Endothelial cell of umbilical vein (primary cell): Measurements from ENCODE around the gene SDK2. TPM values are rescaled to one million over a fixed set of nuclear protein-coding genes. Genes with fewer than 3 reads are reported as not detected.

Source experiments
- BruUV-seq: library from RNA; stranded (reverse); fragments of 400-500 nt; replicated peaks from 2 replicates; lab custom pipeline; 2021; lab: Mats Ljungman, UMichigan
- CTCF ChIA-PET: fragments of 300-600, 350-600 bp; sonication (Branson Sonifier 250); formaldehyde crosslinking; loops from one replicate; lab custom pipeline; 2021; ENCODE audit warnings: antibody characterized with exemption, inconsistent platforms; lab: Charles Lee
- POLR2A ChIA-PET: fragments of 300-600, 350-600 bp; sonication (Branson Sonifier 250); formaldehyde crosslinking; loops from one replicate; lab custom pipeline; 2021; ENCODE audit warnings: antibody characterized with exemption, inconsistent platforms; lab: Charles Lee
- DNase-seq: peaks from one replicate; pipeline ENCODE4 v3.0.0-alpha.2; 2011; ENCODE audit warnings: low read depth, low spot score
- FAIRE-seq: peaks from 2 replicates; lab custom pipeline; 2011; peaks lifted over from hg19 to GRCh38; lab: Jason Lieb, UNC
- H2AFZ ChIP-seq: 2 replicates; pipeline ENCODE4 v1.6.0; 2012; ENCODE audit warnings: low read depth, low read length, control low read depth, inconsistent platforms
- H3K27ac ChIP-seq: 2 replicates; pipeline ENCODE4 v1.5.1; 2011; ENCODE audit warnings: low read depth, mild to moderate bottlenecking, control low read depth, low read length, moderate library complexity; ENCODE audit not compliant: insufficient read depth
- H3K27me3 ChIP-seq, 2 experiments: 2 replicates each; pipeline versions ENCODE4 v1.6.0 to v1.6.1; 2011; ENCODE audit warnings: low read length in 2 of 2, mixed read lengths in 1 of 2; ENCODE audit not compliant: control insufficient read depth in 2 of 2, insufficient read depth in 2 of 2
- H3K36me3 ChIP-seq, 2 experiments: 2 replicates in 1 of 2; 3 replicates in 1 of 2; pipeline ENCODE4 v1.5.1; 2011; ENCODE audit warnings: low read length in 2 of 2, mild to moderate bottlenecking in 1 of 2, moderate library complexity in 1 of 2; ENCODE audit not compliant: control insufficient read depth in 2 of 2, insufficient read depth in 2 of 2; ENCODE audit errors: extremely low read depth in 1 of 2
- H3K4me1 ChIP-seq: 3 replicates; pipeline ENCODE4 v1.5.1; 2011; ENCODE audit warnings: mild to moderate bottlenecking, low read length; ENCODE audit not compliant: control insufficient read depth, insufficient read depth; ENCODE audit errors: extremely low read depth
- H3K4me2 ChIP-seq: 2 replicates; pipeline ENCODE4 v1.6.1; 2011; ENCODE audit warnings: low read length, control low read depth, mixed read lengths; ENCODE audit not compliant: insufficient read depth
- H3K4me3 ChIP-seq, 3 experiments: fragments of 200-600 bp in 1 of 3; sonication (generic), shearing (Covaris generic) in 1 of 3; replicated peaks in 1 of 3; 2 replicates each; pipeline ENCODE4 v1.5.1; 2011 to 2016; ENCODE audit warnings: control low read depth in 3 of 3, low read length in 3 of 3, mild to moderate bottlenecking in 2 of 3, inconsistent platforms in 1 of 3, low read depth in 1 of 3, moderate library complexity in 1 of 3; ENCODE audit not compliant: insufficient read depth in 1 of 3
- H3K79me2 ChIP-seq: 2 replicates; pipeline ENCODE4 v1.6.0; 2012; ENCODE audit warnings: low read length, inconsistent platforms; ENCODE audit not compliant: control insufficient read depth, insufficient read depth
- H3K9ac ChIP-seq: replicated peaks from 2 replicates; pipeline ENCODE3; 2011; ENCODE audit warnings: low read length, control low read depth; ENCODE audit not compliant: insufficient read depth; ENCODE audit errors: extremely low read depth
- H3K9me1 ChIP-seq: replicated peaks from 3 replicates; pipeline ENCODE4 v1.6.0; 2011; ENCODE audit warnings: mild to moderate bottlenecking, low read length; ENCODE audit not compliant: control insufficient read depth, insufficient read depth; ENCODE audit errors: extremely low read depth
- H3K9me3 ChIP-seq: replicated peaks from 2 replicates; pipeline ENCODE4 v1.5.1; 2012; ENCODE audit warnings: low read length, inconsistent platforms; ENCODE audit not compliant: control insufficient read depth, insufficient read depth
- H4K20me1 ChIP-seq: replicated peaks from 2 replicates; pipeline ENCODE3; 2011; ENCODE audit warnings: mild to moderate bottlenecking, low read length; ENCODE audit not compliant: control insufficient read depth, insufficient read depth; ENCODE audit errors: extremely low read depth
- EZH2 ChIP-seq: IDR thresholded peaks from 2 replicates; pipeline ENCODE4 v1.6.1; 2012; ENCODE audit warnings: borderline replicate concordance, low read depth, mild to moderate bottlenecking, moderate library complexity, low read length, inconsistent platforms; ENCODE audit not compliant: severe bottlenecking
- FOS ChIP-seq: IDR thresholded peaks from 2 replicates; pipeline ENCODE4 v1.6.1; 2011; ENCODE audit warnings: mild to moderate bottlenecking, low read length, moderate library complexity, borderline replicate concordance; ENCODE audit not compliant: insufficient read depth
- GATA2 ChIP-seq: IDR thresholded peaks from 2 replicates; pipeline ENCODE4 v1.7.0; 2011; ENCODE audit warnings: low read depth, mild to moderate bottlenecking, moderate library complexity, mixed read lengths, low read length; ENCODE audit not compliant: insufficient read length, insufficient read depth
- JUN ChIP-seq: IDR thresholded peaks from 2 replicates; pipeline ENCODE4 v1.6.1; 2011; ENCODE audit warnings: borderline replicate concordance, low read depth; ENCODE audit not compliant: insufficient read length, insufficient read depth
- MYC ChIP-seq: IDR thresholded peaks from one replicate; pipeline ENCODE4 v1.6.1; 2011; ENCODE audit warnings: mild to moderate bottlenecking, low read depth, low read length
- POLR2A ChIP-seq: IDR thresholded peaks from 2 replicates; pipeline ENCODE4 v1.6.1; 2012; ENCODE audit warnings: low read depth, mild to moderate bottlenecking, control low read depth, low read length
- POLR2AphosphoS5 ChIP-seq: IDR thresholded peaks from 2 replicates; pipeline ENCODE4 v1.6.1; 2012; ENCODE audit warnings: low read depth, mild to moderate bottlenecking, control low read depth, low read length, moderate library complexity; ENCODE audit not compliant: insufficient read depth
- dilution Hi-C: fragments of 300-500 bp; cut with MboI; formaldehyde crosslinking; loops from one replicate; pipeline ENCODE4 v1.15.0; 2019; ENCODE audit warnings: low sequenced_read_pairs; ENCODE audit not compliant: extremely low pct_ligation_motif_present
- intact Hi-C: fragments of 100-400 bp; cut with micrococcal nuclease; formaldehyde crosslinking; loops from one replicate; pipeline ENCODE4 v1.10.0; 2022
- polyA plus RNA-seq, 4 experiments: library from polyadenylated mRNA; depleted of rRNA in 3 of 4; stranded (reverse) in 3 of 4; unstranded in 1 of 4; fragments of >200 nt; gene quantifications; 2 replicates each; pipeline versions ENCODE4 v1.2.1 to v1.2.3, GENCODE V29; 2011 to 2012; ENCODE audit warnings: missing spikeins in 1 of 4
- total RNA-seq: library from RNA; stranded (reverse); gene quantifications from 2 replicates; pipeline ENCODE4 v1.2.3, GENCODE V29; 2021
- TF ChIP-seq, protein P1 (sequence below), 2 donors: IDR thresholded peaks; 1 replicate in 1 of 2; 2 replicates in 1 of 2; pipeline ENCODE4 v1.5.1; 2011; ENCODE audit warnings: low read length in 2 of 2, mild to moderate bottlenecking in 2 of 2, moderate library complexity in 2 of 2, control low read depth in 1 of 2, inconsistent platforms in 1 of 2, low read depth in 1 of 2; ENCODE audit not compliant: insufficient read depth in 1 of 2; ENCODE audit errors: extremely low read depth in 1 of 2
- TF ChIP-seq, protein P2 (sequence below): IDR thresholded peaks from 2 replicates; pipeline ENCODE4 v1.6.1; 2011; ENCODE audit not compliant: insufficient read depth, insufficient read length

The SDK2 gene
- total and polyA plus RNA-seq, 2 donors (not counting 3 experiments of a cell fraction or from before 2014, with no cell fraction given) = not detected

DNA sequence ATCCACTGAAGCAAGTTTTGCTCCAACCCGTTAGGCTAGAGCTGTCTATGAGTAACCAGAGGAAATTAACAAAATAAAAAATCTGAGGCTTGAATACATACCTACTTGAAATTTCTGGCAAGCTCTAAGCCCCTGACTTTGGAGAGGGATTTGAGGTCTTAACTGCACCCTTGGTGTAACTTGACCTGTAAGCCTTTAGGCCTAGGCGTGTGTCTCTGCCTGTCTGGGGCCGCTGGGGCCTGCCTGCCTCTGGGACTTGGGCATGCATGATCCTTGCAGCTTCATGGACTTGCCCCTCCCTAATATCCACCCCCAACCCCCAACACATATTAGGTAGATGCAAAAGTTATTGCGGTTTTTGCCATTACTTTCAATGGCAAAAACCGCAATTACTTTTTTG is 328.8 kb downstream of the SDK2 start:
- intact Hi-C loops (loop anchor here (10.0 kb wide), 1 partner anchor 1429 kb away; the partner anchor contains the start of gene NHERF1), dilution Hi-C loops (no loop called here)
- H3K9ac ChIP-seq = no peak overlapping the region
- H2AFZ ChIP-seq = no peak overlapping the region
- H3K9me3 ChIP-seq = no peaks in the 10 kb centered on the region
- no peaks in the 10 kb centered on the region for H4K20me1 ChIP-seq
- H3K4me3 ChIP-seq = no peak overlapping the region
- FAIRE-seq = no peak
- H3K4me1 ChIP-seq = peaks cover 5% of the 10 kb centered on the region
- CTCF ChIA-PET = interaction anchor here (1.2 to 3.8 kb wide), 2 partner anchors 54 to 56 kb away, joined by 4 to 16 read pairs; no protein-coding TSS in a partner anchor
- H3K27me3 ChIP-seq = peaks cover 2% of the 10 kb centered on the region in 2 experiments
- no peak overlapping the region for H3K4me2 ChIP-seq
- TF ChIP-seq, protein P1, sequence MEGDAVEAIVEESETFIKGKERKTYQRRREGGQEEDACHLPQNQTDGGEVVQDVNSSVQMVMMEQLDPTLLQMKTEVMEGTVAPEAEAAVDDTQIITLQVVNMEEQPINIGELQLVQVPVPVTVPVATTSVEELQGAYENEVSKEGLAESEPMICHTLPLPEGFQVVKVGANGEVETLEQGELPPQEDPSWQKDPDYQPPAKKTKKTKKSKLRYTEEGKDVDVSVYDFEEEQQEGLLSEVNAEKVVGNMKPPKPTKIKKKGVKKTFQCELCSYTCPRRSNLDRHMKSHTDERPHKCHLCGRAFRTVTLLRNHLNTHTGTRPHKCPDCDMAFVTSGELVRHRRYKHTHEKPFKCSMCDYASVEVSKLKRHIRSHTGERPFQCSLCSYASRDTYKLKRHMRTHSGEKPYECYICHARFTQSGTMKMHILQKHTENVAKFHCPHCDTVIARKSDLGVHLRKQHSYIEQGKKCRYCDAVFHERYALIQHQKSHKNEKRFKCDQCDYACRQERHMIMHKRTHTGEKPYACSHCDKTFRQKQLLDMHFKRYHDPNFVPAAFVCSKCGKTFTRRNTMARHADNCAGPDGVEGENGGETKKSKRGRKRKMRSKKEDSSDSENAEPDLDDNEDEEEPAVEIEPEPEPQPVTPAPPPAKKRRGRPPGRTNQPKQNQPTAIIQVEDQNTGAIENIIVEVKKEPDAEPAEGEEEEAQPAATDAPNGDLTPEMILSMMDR (IDR thresholded peaks at IDR 0.05; ENCODE audit: extremely low read depth in 1 of 2, insufficient read depth in 1 of 2, low read depth in 1 of 2, low read length in 2 of 2) = no peak
- TF ChIP-seq POLR2AphosphoS5 = no peak
- TF ChIP-seq JUN = no peak
- no peak for TF ChIP-seq MYC
- no peak for TF ChIP-seq POLR2A
- no peak for TF ChIP-seq FOS
- no peak for TF ChIP-seq EZH2
- no peak for TF ChIP-seq GATA2
- TF ChIP-seq, protein P2, sequence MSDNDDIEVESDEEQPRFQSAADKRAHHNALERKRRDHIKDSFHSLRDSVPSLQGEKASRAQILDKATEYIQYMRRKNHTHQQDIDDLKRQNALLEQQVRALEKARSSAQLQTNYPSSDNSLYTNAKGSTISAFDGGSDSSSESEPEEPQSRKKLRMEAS = no peak
- POLR2A ChIA-PET = no interaction called here
- no peaks in the 10 kb centered on the region for H3K9me1 ChIP-seq
- no peak overlapping the region for H3K27ac ChIP-seq
- peaks cover 5% of the 10 kb centered on the region for H3K79me2 ChIP-seq
- no TSS peak for BruUV-seq
- DNase-seq = no peak
- H3K36me3 ChIP-seq = no peaks in the 10 kb centered on the region
